GM13976 (cell line): ENCODE data around the gene LETMD1.

Experiments used
- DNase-seq: peaks from one replicate; pipeline ENCODE4 v3.0.0; 2012; ENCODE audit warnings: low spot score
- in situ Hi-C: fragments of 300-500 bp; cut with MboI; formaldehyde crosslinking; loops from one replicate; pipeline ENCODE4 v1.12.0; 2022; ENCODE audit warnings: low sequenced_read_pairs, mixed read lengths, inconsistent platforms; ENCODE audit not compliant: unreplicated experiment
- TF ChIP-seq, protein P1 (sequence below): IDR thresholded peaks from 2 replicates; pipeline ENCODE4 v1.5.1; 2012; ENCODE audit warnings: borderline replicate concordance, mild to moderate bottlenecking; ENCODE audit not compliant: insufficient read depth; ENCODE audit errors: extremely low read depth, missing control alignments, control extremely low read depth

Gene LETMD1

GRCh38 chr12:51047655-51048540 lies at the start of gene LETMD1:
Gene LETMD1, plus strand, starts transcription at chr12:51048327. Its CDS starts 30 bp downstream, at chr12:51048357.
- TF ChIP-seq, protein P1, sequence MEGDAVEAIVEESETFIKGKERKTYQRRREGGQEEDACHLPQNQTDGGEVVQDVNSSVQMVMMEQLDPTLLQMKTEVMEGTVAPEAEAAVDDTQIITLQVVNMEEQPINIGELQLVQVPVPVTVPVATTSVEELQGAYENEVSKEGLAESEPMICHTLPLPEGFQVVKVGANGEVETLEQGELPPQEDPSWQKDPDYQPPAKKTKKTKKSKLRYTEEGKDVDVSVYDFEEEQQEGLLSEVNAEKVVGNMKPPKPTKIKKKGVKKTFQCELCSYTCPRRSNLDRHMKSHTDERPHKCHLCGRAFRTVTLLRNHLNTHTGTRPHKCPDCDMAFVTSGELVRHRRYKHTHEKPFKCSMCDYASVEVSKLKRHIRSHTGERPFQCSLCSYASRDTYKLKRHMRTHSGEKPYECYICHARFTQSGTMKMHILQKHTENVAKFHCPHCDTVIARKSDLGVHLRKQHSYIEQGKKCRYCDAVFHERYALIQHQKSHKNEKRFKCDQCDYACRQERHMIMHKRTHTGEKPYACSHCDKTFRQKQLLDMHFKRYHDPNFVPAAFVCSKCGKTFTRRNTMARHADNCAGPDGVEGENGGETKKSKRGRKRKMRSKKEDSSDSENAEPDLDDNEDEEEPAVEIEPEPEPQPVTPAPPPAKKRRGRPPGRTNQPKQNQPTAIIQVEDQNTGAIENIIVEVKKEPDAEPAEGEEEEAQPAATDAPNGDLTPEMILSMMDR, result peak; percentile 92
- DNase-seq, result peak; percentile 95
- in situ Hi-C loops, result loop anchor here (5.0 kb wide), 1 partner anchor 294 kb away; no protein-coding TSS in a partner anchor

GRCh38 chr12:50999093-50999492 lies 49.0 kb upstream of the LETMD1 start:
- in situ Hi-C loops, result no loop called here
- no peak for DNase-seq
- TF ChIP-seq, protein P1, result no peak

GRCh38 chr12:51000245-51000644 lies 47.9 kb upstream of the LETMD1 start:
- no peak for DNase-seq
- TF ChIP-seq, protein P1, result no peak
- in situ Hi-C loops, result no loop called here

- TF ChIP-seq, protein P1, result no peak
- no peak for DNase-seq
- in situ Hi-C loops, result no loop called here
Observed at GRCh38 chr12:51001799-51002198, 46.3 kb upstream of the LETMD1 start.

DNA sequence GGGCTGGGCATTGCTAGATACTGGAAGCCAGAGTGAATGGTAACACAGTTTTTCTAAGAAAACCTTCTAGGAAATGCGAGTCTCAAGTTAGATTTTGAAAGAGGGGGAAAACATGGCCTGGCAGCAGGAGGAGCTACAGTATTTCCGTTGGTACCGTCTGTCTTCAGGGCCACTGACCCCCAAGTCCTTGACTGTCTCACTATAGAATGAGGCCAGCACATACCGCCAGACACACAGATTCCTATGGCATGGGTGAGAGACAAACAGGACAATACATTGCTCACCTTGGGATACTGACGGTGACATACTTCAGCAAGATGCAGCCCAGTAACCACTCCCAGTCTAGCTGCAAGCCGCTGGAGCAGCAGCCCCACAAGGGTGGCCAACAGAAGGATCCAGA lies 43.6 kb upstream of the LETMD1 start:
- no peak for DNase-seq
- in situ Hi-C loops, result no loop called here
- TF ChIP-seq, protein P1, result no peak

DNA sequence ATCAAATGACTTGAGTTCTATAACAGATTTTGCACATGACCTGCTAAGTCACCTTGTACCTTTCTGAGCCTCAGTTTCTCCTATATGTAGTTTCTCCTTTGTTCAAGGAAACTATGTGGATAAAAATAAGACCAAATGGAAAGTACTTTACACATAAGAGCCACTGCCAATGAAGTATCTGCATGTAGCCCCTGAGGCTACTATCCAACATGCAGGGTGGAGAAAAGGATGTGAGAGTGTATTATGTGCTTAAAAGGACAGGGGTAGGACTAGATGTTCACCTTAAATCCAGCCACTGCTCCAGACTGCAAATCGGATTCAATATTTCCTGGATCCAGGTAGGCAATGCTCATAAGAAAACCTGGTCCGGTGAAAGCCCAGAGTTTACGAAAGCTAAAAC lies 43.1 kb upstream of the LETMD1 start:
- no peak for DNase-seq
- TF ChIP-seq, protein P1, result no peak
- in situ Hi-C loops, result no loop called here
